ENCODE measurements around the gene CARD11.

Gene CARD11

GRCh38 chr7:2970307-2970664 lies 73.4 kb downstream of the CARD11 start:
- Histone ChIP-seq H3K9ac (ENCODE audit: low read depth, low read length) (no peak overlapping the region), H3K9me3 (ENCODE audit: insufficient read depth, low read depth, low read length) (peaks cover 4% of the 10 kb centered on the region; the same call in 1 of the 2 replicates), H3K4me1 (ENCODE audit: insufficient read depth, low read length) (no peaks in the 10 kb centered on the region), H3K4me3 (ENCODE audit: low read length) (no peak overlapping the region), H3K36me3 (ENCODE audit: insufficient read depth, low read length) (no peaks in the 10 kb centered on the region), H3K27ac (ENCODE audit: low read depth, low read length) (no peak overlapping the region), H3K27me3 (ENCODE audit: insufficient read depth, low read length) (no peaks in the 10 kb centered on the region)
- 94% methylated on average over 4 of the region's 4 CpGs for WGBS

DNA sequence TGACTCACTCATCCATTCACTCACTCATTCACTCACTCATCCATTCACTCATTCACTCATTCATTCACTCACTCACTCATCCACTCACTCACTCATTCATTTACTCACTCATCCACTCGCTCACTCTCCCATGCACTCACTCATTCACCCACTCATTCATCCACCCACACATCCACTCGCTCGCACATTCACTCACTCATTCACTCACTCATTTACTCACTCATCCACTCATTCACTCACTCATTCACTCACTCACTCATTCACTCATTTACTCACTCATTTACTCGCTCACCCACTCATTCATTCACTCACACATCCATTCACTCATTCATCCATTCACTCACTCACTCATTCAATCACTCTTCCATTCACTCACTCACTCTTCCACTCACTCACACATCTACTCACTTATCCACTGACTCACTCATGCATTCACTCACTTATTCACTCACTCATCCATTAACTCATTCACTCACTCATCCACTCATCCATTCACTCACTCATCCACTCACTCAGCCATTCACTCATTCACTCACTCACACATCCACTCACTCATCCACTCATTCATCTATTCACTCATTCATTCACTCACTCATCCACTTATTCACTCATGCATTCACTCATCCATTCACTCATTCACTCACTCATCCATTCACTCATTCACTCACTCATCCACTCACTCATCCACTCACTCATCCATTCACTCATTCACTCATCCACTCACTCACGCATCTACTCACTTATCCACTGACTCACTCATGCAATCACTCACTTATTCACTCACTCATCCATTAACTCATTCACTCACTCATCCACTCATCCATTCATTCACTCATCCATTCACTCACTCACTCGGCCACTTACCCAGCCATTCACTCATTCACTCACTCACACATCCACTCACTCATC lies 74.0 kb downstream of the CARD11 start:
- H3K4me1 ChIP-seq (ENCODE audit: insufficient read depth, low read length), result no peaks in the 10 kb centered on the region
- 91% methylated on average over 6 of the region's 6 CpGs for WGBS
- H3K9ac ChIP-seq (ENCODE audit: low read depth, low read length), result no peak overlapping the region
- no peaks in the 10 kb centered on the region for H3K36me3 ChIP-seq (ENCODE audit: insufficient read depth, low read length)
- no peaks in the 10 kb centered on the region for H3K27me3 ChIP-seq (ENCODE audit: insufficient read depth, low read length)
- peaks cover 5% of the 10 kb centered on the region; the same call in 1 of the 2 replicates for H3K9me3 ChIP-seq (ENCODE audit: insufficient read depth, low read depth, low read length)
- no peak overlapping the region for H3K4me3 ChIP-seq (ENCODE audit: low read length)
- H3K27ac ChIP-seq (ENCODE audit: low read depth, low read length), result no peak overlapping the region

DNA sequence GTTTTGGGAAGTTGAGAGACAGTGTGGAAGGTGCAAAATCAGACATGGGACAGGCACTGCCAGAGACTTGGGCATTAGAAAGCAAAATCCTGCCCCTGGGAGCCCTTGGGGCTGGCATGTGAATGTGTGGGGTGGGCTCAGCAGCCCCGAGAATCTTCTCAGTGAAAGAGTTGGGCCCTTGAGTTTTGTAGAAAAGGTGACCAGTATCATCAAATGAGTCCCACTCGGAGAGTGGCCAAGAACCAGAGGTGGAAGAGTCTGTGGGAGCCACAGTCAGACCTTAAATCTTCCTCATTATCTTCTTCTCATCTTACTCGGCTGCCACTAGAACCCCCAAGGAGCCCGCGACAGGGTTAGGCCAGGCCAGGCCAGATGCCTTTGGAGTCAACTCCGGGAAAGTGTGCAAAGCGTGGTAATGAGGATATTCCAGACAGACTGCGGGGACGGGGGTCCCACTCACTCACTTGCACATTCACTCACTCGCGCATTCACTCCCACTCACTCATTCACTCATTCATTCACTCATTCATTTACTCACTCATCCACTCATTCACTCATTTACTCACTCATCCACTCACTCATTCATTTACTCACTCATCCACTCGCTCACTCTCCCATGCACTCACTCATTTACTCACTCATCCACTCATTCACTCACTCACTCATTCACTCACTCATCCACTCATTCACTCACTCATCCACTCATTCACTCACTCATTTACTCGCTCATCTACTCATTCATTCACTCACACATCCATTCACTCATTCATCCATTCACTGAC lies 74.9 kb downstream of the CARD11 start:
- Histone ChIP-seq H3K4me3 (ENCODE audit: low read length) (no peak overlapping the region), H3K27ac (ENCODE audit: low read depth, low read length) (no peak overlapping the region), H3K36me3 (ENCODE audit: insufficient read depth, low read length) (no peaks in the 10 kb centered on the region), H3K9me3 (ENCODE audit: insufficient read depth, low read depth, low read length) (peaks cover 5% of the 10 kb centered on the region; the same call in 1 of the 2 replicates), H3K9ac (ENCODE audit: low read depth, low read length) (no peak overlapping the region), H3K4me1 (ENCODE audit: insufficient read depth, low read length) (no peaks in the 10 kb centered on the region), H3K27me3 (ENCODE audit: insufficient read depth, low read length) (no peaks in the 10 kb centered on the region)
- WGBS, result 92% methylated on average over 13 of the region's 13 CpGs

DNA sequence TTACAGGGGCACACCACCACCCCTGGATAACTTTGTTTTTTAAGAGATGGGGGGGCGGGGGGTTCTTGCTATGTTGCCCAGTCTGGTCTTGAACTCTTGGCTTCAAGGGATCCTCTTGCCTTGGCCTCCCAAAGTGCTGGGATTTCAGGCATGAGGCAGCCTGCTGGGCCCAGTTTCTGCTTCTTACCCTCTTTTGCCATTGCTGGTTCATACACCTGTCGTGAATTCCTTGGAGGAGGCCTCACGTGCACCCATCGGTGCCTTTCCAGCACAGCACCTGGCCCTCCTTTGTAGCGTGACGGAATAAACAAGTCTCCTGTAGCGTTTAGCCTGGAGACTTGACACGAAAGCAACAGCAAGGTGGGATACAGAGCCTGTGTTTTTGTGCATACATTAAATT lies 75.5 kb downstream of the CARD11 start:
- Histone ChIP-seq H3K4me3 (ENCODE audit: low read length) (no peak overlapping the region), H3K27ac (ENCODE audit: low read depth, low read length) (no peak overlapping the region), H3K27me3 (ENCODE audit: insufficient read depth, low read length) (no peaks in the 10 kb centered on the region), H3K36me3 (ENCODE audit: insufficient read depth, low read length) (no peaks in the 10 kb centered on the region), H3K4me1 (ENCODE audit: insufficient read depth, low read length) (no peaks in the 10 kb centered on the region), H3K9me3 (ENCODE audit: insufficient read depth, low read depth, low read length) (peaks cover 5% of the 10 kb centered on the region; the same call in 1 of the 2 replicates), H3K9ac (ENCODE audit: low read depth, low read length) (no peak overlapping the region)
- 92% methylated on average over 8 of the region's 8 CpGs for WGBS

DNA sequence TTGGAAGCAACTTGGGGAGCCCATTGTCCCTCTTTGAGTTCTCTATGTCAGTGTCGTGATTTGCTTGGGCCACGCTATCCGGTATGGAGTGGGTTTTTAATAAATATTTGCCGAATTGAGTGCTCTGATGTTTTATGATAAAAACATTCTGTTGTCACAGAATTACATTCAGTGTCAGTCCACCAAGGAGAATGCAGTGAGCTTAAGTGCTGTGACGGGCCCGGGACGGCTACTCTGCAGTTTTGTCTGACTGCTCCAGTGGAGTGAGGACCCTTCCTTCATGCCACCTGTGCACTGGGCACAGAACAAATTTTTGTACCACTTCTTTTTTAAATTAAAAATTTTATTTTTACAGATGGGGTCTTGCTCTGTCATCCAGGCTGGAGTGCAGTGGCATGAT lies 76.0 kb downstream of the CARD11 start:
- WGBS, result 98% methylated on average over 7 of the region's 7 CpGs
- no peaks in the 10 kb centered on the region for H3K27me3 ChIP-seq (ENCODE audit: insufficient read depth, low read length)
- H3K4me1 ChIP-seq (ENCODE audit: insufficient read depth, low read length), result no peaks in the 10 kb centered on the region
- H3K9ac ChIP-seq (ENCODE audit: low read depth, low read length), result no peak overlapping the region
- no peak overlapping the region for H3K4me3 ChIP-seq (ENCODE audit: low read length)
- H3K27ac ChIP-seq (ENCODE audit: low read depth, low read length), result no peak overlapping the region
- H3K9me3 ChIP-seq (ENCODE audit: insufficient read depth, low read depth, low read length), result peaks cover 5% of the 10 kb centered on the region; the same call in 1 of the 2 replicates
- no peaks in the 10 kb centered on the region for H3K36me3 ChIP-seq (ENCODE audit: insufficient read depth, low read length)

GRCh38 chr7:2967253-2967652 lies 76.4 kb downstream of the CARD11 start:
- Histone ChIP-seq H3K27ac (ENCODE audit: low read depth, low read length) (no peak overlapping the region), H3K4me1 (ENCODE audit: insufficient read depth, low read length) (no peaks in the 10 kb centered on the region), H3K36me3 (ENCODE audit: insufficient read depth, low read length) (no peaks in the 10 kb centered on the region), H3K27me3 (ENCODE audit: insufficient read depth, low read length) (no peaks in the 10 kb centered on the region), H3K9ac (ENCODE audit: low read depth, low read length) (no peak overlapping the region), H3K9me3 (ENCODE audit: insufficient read depth, low read depth, low read length) (peaks cover 5% of the 10 kb centered on the region; the same call in 1 of the 2 replicates), H3K4me3 (ENCODE audit: low read length) (no peak overlapping the region)
- WGBS, result 85% methylated on average over 7 of the region's 7 CpGs

GRCh38 chr7:2966466-2967078 lies 77.1 kb downstream of the CARD11 start:
- Histone ChIP-seq H3K27ac (ENCODE audit: low read depth, low read length) (no peak overlapping the region), H3K9ac (ENCODE audit: low read depth, low read length) (no peak overlapping the region), H3K4me3 (ENCODE audit: low read length) (no peak overlapping the region), H3K9me3 (ENCODE audit: insufficient read depth, low read depth, low read length) (peaks cover 5% of the 10 kb centered on the region; the same call in 1 of the 2 replicates), H3K4me1 (ENCODE audit: insufficient read depth, low read length) (no peaks in the 10 kb centered on the region), H3K27me3 (ENCODE audit: insufficient read depth, low read length) (no peaks in the 10 kb centered on the region), H3K36me3 (ENCODE audit: insufficient read depth, low read length) (no peaks in the 10 kb centered on the region)
- 96% methylated on average over 11 of the region's 11 CpGs for WGBS

DNA sequence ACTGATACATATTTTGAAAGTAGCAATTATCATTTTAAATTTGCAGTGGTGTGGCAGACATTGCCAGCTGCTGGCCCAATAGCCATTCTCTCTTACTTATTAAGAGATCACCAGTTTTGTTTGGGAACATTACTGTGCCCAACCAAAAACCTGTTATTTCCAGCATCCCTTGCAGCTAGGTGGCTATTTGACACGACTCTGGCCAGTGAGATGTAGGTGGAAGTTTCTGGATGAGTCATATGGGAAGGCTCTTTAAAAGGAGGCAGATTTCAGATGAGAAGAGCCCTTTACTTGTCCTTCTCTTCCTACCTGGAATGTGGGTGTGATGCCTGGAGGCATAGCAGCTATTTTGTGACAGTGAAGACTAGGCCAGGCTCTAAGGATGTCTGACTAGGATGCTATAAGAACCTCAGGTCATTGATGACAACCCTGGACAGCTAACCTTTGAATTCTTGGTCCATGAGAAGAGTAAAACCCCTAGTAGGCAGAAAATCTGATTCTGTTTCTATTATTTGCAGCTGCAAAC lies 77.9 kb downstream of the CARD11 start:
- Histone ChIP-seq H3K27ac (ENCODE audit: low read depth, low read length) (no peak overlapping the region), H3K36me3 (ENCODE audit: insufficient read depth, low read length) (no peaks in the 10 kb centered on the region), H3K9ac (ENCODE audit: low read depth, low read length) (no peak overlapping the region), H3K4me3 (ENCODE audit: low read length) (no peak overlapping the region), H3K27me3 (ENCODE audit: insufficient read depth, low read length) (no peaks in the 10 kb centered on the region), H3K4me1 (ENCODE audit: insufficient read depth, low read length) (no peaks in the 10 kb centered on the region), H3K9me3 (ENCODE audit: insufficient read depth, low read depth, low read length) (peaks cover 5% of the 10 kb centered on the region; the same call in 1 of the 2 replicates)
- 94% methylated on average over 1 of the region's 1 CpG for WGBS

- no peaks in the 10 kb centered on the region for H3K4me1 ChIP-seq (ENCODE audit: insufficient read depth, low read length)
- no peak overlapping the region for H3K4me3 ChIP-seq (ENCODE audit: low read length)
- WGBS, result 96% methylated on average over 1 of the region's 1 CpG
- H3K27me3 ChIP-seq (ENCODE audit: insufficient read depth, low read length), result no peaks in the 10 kb centered on the region
- peaks cover 5% of the 10 kb centered on the region; the same call in 1 of the 2 replicates for H3K9me3 ChIP-seq (ENCODE audit: insufficient read depth, low read depth, low read length)
- no peaks in the 10 kb centered on the region for H3K36me3 ChIP-seq (ENCODE audit: insufficient read depth, low read length)
- H3K27ac ChIP-seq (ENCODE audit: low read depth, low read length), result no peak overlapping the region
- H3K9ac ChIP-seq (ENCODE audit: low read depth, low read length), result no peak overlapping the region
These were observed 78.4 kb downstream of the CARD11 start for GRCh38 chr7:2965301-2965700.

DNA sequence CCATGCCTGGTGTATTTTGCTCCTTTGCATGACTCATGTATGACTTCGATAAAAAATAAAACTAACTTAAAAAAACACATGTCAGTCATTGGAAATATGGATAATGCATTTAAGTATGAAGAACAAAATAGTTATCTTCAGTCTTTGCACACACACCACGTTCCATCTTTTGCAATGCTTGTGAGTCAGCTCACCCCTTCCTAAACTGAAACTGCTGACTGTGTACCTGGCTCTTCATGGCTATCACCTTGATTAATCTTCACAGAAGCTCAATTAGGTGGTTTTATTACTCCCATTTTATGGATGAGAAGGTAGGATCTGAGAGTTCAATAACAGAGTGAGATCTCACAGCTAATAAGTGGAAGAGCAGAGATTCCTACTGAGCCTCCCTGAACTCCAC lies 79.5 kb downstream of the CARD11 start:
- Histone ChIP-seq H3K27me3 (ENCODE audit: insufficient read depth, low read length) (no peaks in the 10 kb centered on the region), H3K4me3 (ENCODE audit: low read length) (no peak overlapping the region), H3K27ac (ENCODE audit: low read depth, low read length) (no peak overlapping the region), H3K9me3 (ENCODE audit: insufficient read depth, low read depth, low read length) (peaks cover 5% of the 10 kb centered on the region; the same call in 1 of the 2 replicates), H3K4me1 (ENCODE audit: insufficient read depth, low read length) (no peaks in the 10 kb centered on the region), H3K36me3 (ENCODE audit: insufficient read depth, low read length) (no peaks in the 10 kb centered on the region), H3K9ac (ENCODE audit: low read depth, low read length) (no peak overlapping the region)
- WGBS, result 100% methylated on average over 1 of the region's 2 CpGs

Data from HUES64 (cell line).